GM19193 (cell line): Measurements from ENCODE around the gene PARN.

Experiments used
- POLR2A ChIP-seq: IDR thresholded peaks from 4 replicates; pipeline ENCODE4 v1.6.1; 2011; ENCODE audit not compliant: insufficient read depth, insufficient read length; ENCODE audit errors: extremely low read depth

PARN gene

GRCh38 chr16:14501331-14502255 is 128.5 kb downstream of the PARN start:
- no peak for TF ChIP-seq POLR2A

GRCh38 chr16:14500791-14501190 is 129.3 kb downstream of the PARN start:
- TF ChIP-seq POLR2A = no peak

GRCh38 chr16:14499110-14499509 is 130.9 kb downstream of the PARN start:
- TF ChIP-seq POLR2A = no peak

- no peak for TF ChIP-seq POLR2A
Observed at GRCh38 chr16:14497245-14498082, 132.6 kb downstream of the PARN start.

GRCh38 chr16:14496786-14497185 is 133.3 kb downstream of the PARN start:
- TF ChIP-seq POLR2A = no peak

GRCh38 chr16:14496047-14496770 is 133.9 kb downstream of the PARN start:
- TF ChIP-seq POLR2A = no peak

- TF ChIP-seq POLR2A = no peak
Observed at GRCh38 chr16:14495213-14496046, 134.6 kb downstream of the PARN start.

GRCh38 chr16:14494396-14494966 is 135.6 kb downstream of the PARN start:
- no peak for TF ChIP-seq POLR2A

- no peak for TF ChIP-seq POLR2A
Observed at GRCh38 chr16:14493791-14494190, 136.3 kb downstream of the PARN start.

- no peak for TF ChIP-seq POLR2A
Observed at GRCh38 chr16:14492614-14493013, 137.4 kb downstream of the PARN start.

- TF ChIP-seq POLR2A = no peak
Observed at GRCh38 chr16:14491861-14492529, 138.1 kb downstream of the PARN start.

- no peak for TF ChIP-seq POLR2A
Observed at GRCh38 chr16:14490235-14490634, 139.8 kb downstream of the PARN start.

GRCh38 chr16:14489460-14489859 is 140.6 kb downstream of the PARN start:
- TF ChIP-seq POLR2A = no peak
